G401 (cell line): Measurements from ENCODE around the gene MFSD2B. TPM values are rescaled to one million over a fixed set of nuclear protein-coding genes. Genes with fewer than 3 reads are reported as not detected.
A peak's percentile ranks its signal among the peaks of the same experiment; 100 is the strongest.

Source experiments
- DNase-seq: peaks from one replicate; pipeline ENCODE4 v3.0.0-alpha.2; 2015; ENCODE audit warnings: low spot score
- in situ Hi-C: cut with HindIII; loops from 2 replicates; pipeline ENCODE4 v1.10.0; 2016; ENCODE audit warnings: low sequenced_read_pairs, mixed read lengths
- total RNA-seq: library from RNA; depleted of rRNA; stranded (reverse); fragments of >200 nt; shearing (Covaris generic); gene quantifications from 2 replicates; pipeline ENCODE4 v1.2.3, GENCODE V29; 2014; rRNA removed

The MFSD2B gene
- total RNA-seq, 1 experiment from 2014 or later = 0.14 TPM

GRCh38 chr2:24047703-24048033, 37.8 kb downstream of the MFSD2B start:
- DNase-seq = no peak
- in situ Hi-C loops = no loop called here

GRCh38 chr2:24048769-24049484, 39.0 kb downstream of the MFSD2B start:
- peak; percentile 47 for DNase-seq
- in situ Hi-C loops = no loop called here

GRCh38 chr2:24049485-24050021, 39.7 kb downstream of the MFSD2B start, which contains the start of gene FKBP1B:
FKBP1B (plus strand) TSS chr2:24049741; CDS start chr2:24049850, 109 bp downstream.
- peak; percentile 82 for DNase-seq
- in situ Hi-C loops = no loop called here

- in situ Hi-C loops = no loop called here
- peak; percentile 61 for DNase-seq
Observed at GRCh38 chr2:24050041-24050979, 40.4 kb downstream of the MFSD2B start.

- no peak for DNase-seq
- in situ Hi-C loops = no loop called here
Observed at GRCh38 chr2:24051833-24052232, 41.9 kb downstream of the MFSD2B start.

- in situ Hi-C loops = no loop called here
- DNase-seq = no peak
Observed at GRCh38 chr2:24052951-24053350, 43.1 kb downstream of the MFSD2B start.

GRCh38 chr2:24054366-24055010, 44.6 kb downstream of the MFSD2B start:
- peak; percentile 76 for DNase-seq
- in situ Hi-C loops = no loop called here

GRCh38 chr2:24055750-24056149, 45.9 kb downstream of the MFSD2B start:
- in situ Hi-C loops = no loop called here
- DNase-seq = no peak

GRCh38 chr2:24058564-24059271, 48.8 kb downstream of the MFSD2B start:
- in situ Hi-C loops = no loop called here

GRCh38 chr2:24065341-24065740, 55.5 kb downstream of the MFSD2B start:
- DNase-seq = no peak
- in situ Hi-C loops = no loop called here

More at GRCh38 chr2:24058564-24059271, 48.8 kb downstream of the MFSD2B start:
- DNase-seq = no peak

- in situ Hi-C loops = no loop called here
- no peak for DNase-seq
Observed at GRCh38 chr2:24072259-24072658, 62.4 kb downstream of the MFSD2B start.

- DNase-seq = no peak
- in situ Hi-C loops = no loop called here
Observed at GRCh38 chr2:24073816-24074215, 63.9 kb downstream of the MFSD2B start.

GRCh38 chr2:24075259-24075658, 65.4 kb downstream of the MFSD2B start:
- no peak for DNase-seq
- in situ Hi-C loops = no loop called here

Other genes starting within 250 kb of the MFSD2B start
- gene ATAD2B, start 83.0 kb upstream of the MFSD2B start, total RNA-seq = 5.9 and 6.0 TPM in 2 replicates
- gene UBXN2A, start 69.6 kb upstream of the MFSD2B start, total RNA-seq = 13.3 and 29.5 TPM in 2 replicates
- 14.3 and 22.5 TPM in 2 replicates for gene WDCP, start 37.3 kb downstream of the MFSD2B start, total RNA-seq
- 52.0 and 55.7 TPM in 2 replicates for gene FKBP1B, start 39.7 kb downstream of the MFSD2B start, total RNA-seq
- gene SF3B6, start 66.2 kb downstream of the MFSD2B start, total RNA-seq = 339 and 437 TPM in 2 replicates
- 47.6 and 66.0 TPM in 2 replicates for gene TP53I3, start 74.7 kb downstream of the MFSD2B start, total RNA-seq
- gene PFN4, start 113.2 kb downstream of the MFSD2B start, total RNA-seq = not detected in 2 replicates
- gene FAM228B, start 113.4 kb downstream of the MFSD2B start, total RNA-seq = 1.3 and 5.6 TPM in 2 replicates
- gene FAM228A, start 165.0 kb downstream of the MFSD2B start, total RNA-seq = 0.18 TPM in 1 of 2 replicates, not detected in the other